CD4-positive, alpha-beta T cell treated with Interferon gamma for 1 hour (primary cell): ENCODE measurements around the gene CSTPP1.
"Not testable (repeated sequence)": the region's sequence is repeated elsewhere in the genome, so short reads cannot be mapped to it uniquely, and the experiment has no call there.

ENCODE experiments used
- DNase-seq: peaks from one replicate; pipeline ENCODE4 v3.0.0-alpha.2; 2020

Gene CSTPP1

GRCh38 chr11:47185305-47186075, 248.9 kb downstream of the CSTPP1 start:
- no peak for DNase-seq

GRCh38 chr11:47186076-47186699, 249.6 kb downstream of the CSTPP1 start, which contains the start of gene PACSIN3:
PACSIN3 (minus strand) TSS chr11:47186434; CDS start chr11:47182727, 3,707 bp downstream.
- DNase-seq: peak; percentile 16

- peak; percentile 26 for DNase-seq
Measured at GRCh38 chr11:47186700-47187695, 250.4 kb downstream of the CSTPP1 start.

GRCh38 chr11:47187723-47188122, 251.2 kb downstream of the CSTPP1 start:
- DNase-seq: no peak

GRCh38 chr11:47188259-47188658, 251.7 kb downstream of the CSTPP1 start:
- DNase-seq: no peak

- DNase-seq: no peak
Measured at GRCh38 chr11:47189100-47189834, 252.7 kb downstream of the CSTPP1 start.

- not testable (repeated sequence) for DNase-seq
Measured at GRCh38 chr11:47191137-47191536, 254.6 kb downstream of the CSTPP1 start.

GRCh38 chr11:47192111-47192510, 255.6 kb downstream of the CSTPP1 start:
- no peak for DNase-seq

- not testable (repeated sequence) for DNase-seq
Measured at GRCh38 chr11:47198161-47198560, 261.6 kb downstream of the CSTPP1 start.

- no peak for DNase-seq
Measured at GRCh38 chr11:47201015-47201414, 264.5 kb downstream of the CSTPP1 start.

GRCh38 chr11:47202576-47202975, 266.0 kb downstream of the CSTPP1 start:
- DNase-seq: no peak

GRCh38 chr11:47204637-47204989, 268.1 kb downstream of the CSTPP1 start:
- DNase-seq: no peak

- not testable (repeated sequence) for DNase-seq
Measured at GRCh38 chr11:47206577-47206976, 270.0 kb downstream of the CSTPP1 start.

- DNase-seq: no peak
Measured at GRCh38 chr11:47207459-47207858, 270.9 kb downstream of the CSTPP1 start.

- DNase-seq: not testable (repeated sequence)
Measured at GRCh38 chr11:47208008-47208552, 271.5 kb downstream of the CSTPP1 start.

GRCh38 chr11:47208628-47209027, 272.1 kb downstream of the CSTPP1 start:
- no peak for DNase-seq
